ENCODE results near the gene MX1. TPM values are rescaled to one million over a fixed set of nuclear protein-coding genes. Genes with fewer than 3 reads are reported as not detected.
"Not testable (repeated sequence)": the region's sequence is repeated elsewhere in the genome, so short reads cannot be mapped to it uniquely, and the experiment has no call there.

Gene MX1
- total and polyA plus RNA-seq, 8 donors = 11.4 to 125 (median 30.4) TPM

- Histone ChIP-seq H3K4me3 (no peak overlapping the region), H3K27ac (no peak overlapping the region), H3K27me3 (no peaks in the 10 kb centered on the region), H3K36me3 (peaks cover 0 to under 1% (median under 1%) of the 10 kb centered on the region in 4 donors), H3K9me3 (no peaks in the 10 kb centered on the region), H3K4me1 (peaks cover 10 to 47% (median 33%) of the 10 kb centered on the region in 4 donors)
- TF ChIP-seq EP300 (IDR thresholded peaks at IDR 0.05) (no peak), CTCF (IDR thresholded peaks at IDR 0.05) (no peak), POLR2AphosphoS5 (IDR thresholded peaks at IDR 0.05) (no peak), POLR2A (IDR thresholded peaks at IDR 0.05) (no peak)
- 93 to 97% (median 94%) methylated on average over 19 of the region's 19 CpGs for WGBS, 5 donors
- intact Hi-C loops (cut with DNase I; ENCODE audit: low total_unique reads) = no loop called here
- DNase-seq = no peak
Measured at GRCh38 chr21:41422546-41423304, 3.3 kb upstream of the MX1 start.

GRCh38 chr21:41423305-41423636 is 2.8 kb upstream of the MX1 start:
- peaks cover 10 to 50% (median 35%) of the 10 kb centered on the region in 4 donors for H3K4me1 ChIP-seq
- intact Hi-C loops (cut with DNase I; ENCODE audit: low total_unique reads) = not testable (repeated sequence)

DNA sequence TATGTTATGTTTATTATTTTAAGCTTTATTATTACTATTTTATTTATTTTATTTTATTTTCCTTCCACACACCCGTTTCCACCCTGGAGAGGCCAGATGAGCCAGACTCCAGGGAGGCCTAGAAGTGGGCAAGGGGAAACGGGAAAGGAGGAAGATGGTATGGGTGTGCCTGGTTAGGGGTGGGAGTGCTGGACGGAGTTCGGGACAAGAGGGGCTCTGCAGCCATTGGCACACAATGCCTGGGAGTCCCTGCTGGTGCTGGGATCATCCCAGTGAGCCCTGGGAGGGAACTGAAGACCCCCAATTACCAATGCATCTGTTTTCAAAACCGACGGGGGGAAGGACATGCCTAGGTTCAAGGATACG is 468 bp upstream of the MX1 start:
- H3K9me3 ChIP-seq = no peaks in the 10 kb centered on the region
- intact Hi-C loops (cut with DNase I; ENCODE audit: low total_unique reads) = no loop called here
- no peak for TF ChIP-seq EP300 (IDR thresholded peaks at IDR 0.05)
- no peak for TF ChIP-seq POLR2AphosphoS5 (IDR thresholded peaks at IDR 0.05)
- TF ChIP-seq POLR2A (IDR thresholded peaks at IDR 0.05) = no peak
- TF ChIP-seq CTCF (IDR thresholded peaks at IDR 0.05) = no peak
- H3K27ac ChIP-seq = peak overlapping the region; percentile 78 to 87 (median 80)
- peaks cover 0 to 29% (median 20%) of the 10 kb centered on the region in 4 donors for H3K36me3 ChIP-seq
- 50 to 61% (median 52%) methylated on average over 6 to 7 of the region's 7 CpGs for WGBS, 5 donors
- peaks cover 10 to 35% (median 22%) of the 10 kb centered on the region in 4 donors for H3K4me1 ChIP-seq
- H3K4me3 ChIP-seq = peak overlapping the region; percentile 64 to 76 (median 68)
- no peak for DNase-seq
- H3K27me3 ChIP-seq = no peaks in the 10 kb centered on the region

More at GRCh38 chr21:41423305-41423636, 2.8 kb upstream of the MX1 start:
- not testable (repeated sequence) for H3K27ac ChIP-seq, H3K36me3 ChIP-seq, DNase-seq, H3K27me3 ChIP-seq, H3K9me3 ChIP-seq, H3K4me3 ChIP-seq
- 68 to 83% (median 79%) methylated on average over 5 of the region's 5 CpGs for WGBS, 5 donors

DNA sequence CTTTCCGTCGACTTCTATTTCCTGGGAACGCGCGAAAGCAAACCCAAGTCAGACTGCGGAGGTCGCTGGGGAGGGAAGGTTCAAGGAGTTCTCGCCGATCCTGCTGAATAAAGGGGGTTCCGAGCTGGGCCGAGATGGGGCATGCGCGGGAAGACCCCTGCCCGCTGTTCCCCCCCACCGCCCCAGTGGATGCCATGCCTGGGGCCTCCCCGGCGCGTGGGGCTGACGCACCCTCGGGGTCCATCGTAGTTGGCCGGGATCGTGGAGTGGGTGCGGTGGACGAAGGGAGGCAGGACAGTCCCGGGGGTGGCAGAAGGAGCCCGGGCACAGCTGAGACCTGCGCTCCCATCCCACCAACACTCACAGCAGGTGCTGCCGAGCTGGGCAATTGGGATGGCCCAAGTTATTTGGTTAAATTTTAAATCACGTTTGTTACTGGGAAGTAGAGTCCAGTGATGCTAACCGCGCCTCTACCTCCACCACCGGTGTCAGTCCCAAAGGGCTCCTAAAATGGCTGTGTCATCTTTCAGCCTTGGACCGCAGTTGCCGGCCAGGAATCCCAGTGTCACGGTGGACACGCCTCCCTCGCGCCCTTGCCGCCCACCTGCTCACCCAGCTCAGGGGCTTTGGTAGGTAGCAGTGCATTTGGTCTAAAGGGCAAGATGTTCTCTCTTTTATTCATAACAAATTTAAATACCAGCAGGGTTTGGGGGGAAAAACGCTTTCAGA is 801 bp downstream of the MX1 start:
- peak in 1 of 2 donors; percentile 23 for DNase-seq
- 18 to 35% (median 23%) methylated on average over 29 to 41 of the region's 41 CpGs for WGBS, 5 donors
- intact Hi-C loops (cut with DNase I; ENCODE audit: low total_unique reads) = no loop called here
- H3K4me3 ChIP-seq = peak overlapping the region; percentile 64 to 76 (median 68)
- H3K36me3 ChIP-seq = peaks cover 1 to 41% (median 32%) of the 10 kb centered on the region in 4 donors
- TF ChIP-seq CTCF (IDR thresholded peaks at IDR 0.05) (no peak), POLR2A (IDR thresholded peaks at IDR 0.05) (no peak), EP300 (IDR thresholded peaks at IDR 0.05) (no peak), POLR2AphosphoS5 (IDR thresholded peaks at IDR 0.05) (no peak)
- H3K27me3 ChIP-seq = no peaks in the 10 kb centered on the region
- H3K9me3 ChIP-seq = no peaks in the 10 kb centered on the region
- H3K27ac ChIP-seq = peak overlapping the region in 4 of 5 donors; percentile 78 to 87 (median 81)
- peaks cover 10 to 24% (median 17%) of the 10 kb centered on the region in 4 donors for H3K4me1 ChIP-seq

Measured in stomach (tissue), 9 donors.